K562 (cell line): ENCODE data around the gene LIN9. TPM values are rescaled to one million over a fixed set of nuclear protein-coding genes. Genes with fewer than 3 reads are reported as not detected.

Experiments
- ATAC-seq: fragments of 200-7000 bp; cut with Tn5 transposase; 3 replicates; pipeline ENCODE4 v1.9.1; 2020; ENCODE audit warnings: moderate library complexity
- BruUV-seq: library from RNA; stranded (reverse); fragments of 400-500 nt; replicated peaks from 2 replicates; lab custom pipeline; 2021; lab: Mats Ljungman, UMichigan
- CTCF ChIA-PET: fragments of 300-600 bp; formaldehyde crosslinking; extraction: SDS; loops from one replicate; lab custom pipeline; 2021; ENCODE audit warnings: low intra/inter-chr PET ratio; lab: Yijun Ruan, JAX
- POLR2A ChIA-PET: fragments of 300-600, 350-650 bp; sonication (Branson Sonifier 250); formaldehyde crosslinking; extraction: SDS; loops from one replicate; lab custom pipeline; 2021; ENCODE audit warnings: antibody characterized with exemption, inconsistent platforms; lab: Yijun Ruan, JAX
- DNase-seq, 4 experiments: peaks; one replicate each; pipeline versions ENCODE4 v3.0.0 to v3.0.0-alpha.2; 2011 to 2018; ENCODE audit warnings: low spot score in 3 of 4, mixed read lengths in 3 of 4; ENCODE audit errors: extremely low read depth in 1 of 4
- FAIRE-seq: peaks from 2 replicates; lab custom pipeline; 2011; peaks lifted over from hg19 to GRCh38; lab: Jason Lieb, UNC
- H2AFZ ChIP-seq: 2 replicates; pipeline ENCODE4 v1.6.0; 2011; ENCODE audit warnings: low read depth, low read length, control low read depth, inconsistent platforms
- H3K27ac ChIP-seq: fragments of 200-600 bp; 3 replicates; pipeline ENCODE4 v1.8.0; 2011; ENCODE audit warnings: low read depth, mild to moderate bottlenecking, control low read depth, inconsistent platforms, low read length, moderate library complexity, mixed read lengths; ENCODE audit errors: extremely low read depth
- H3K27me3 ChIP-seq, 2 experiments: fragments of 300-600 bp in 1 of 2; 2 replicates in 1 of 2; 3 replicates in 1 of 2; pipeline versions ENCODE4 v1.6.0 to v1.8.0; 2011; ENCODE audit warnings: inconsistent platforms in 2 of 2, low read length in 2 of 2, mild to moderate bottlenecking in 1 of 2, mixed read lengths in 1 of 2, moderate library complexity in 1 of 2; ENCODE audit not compliant: control insufficient read depth in 2 of 2, insufficient read depth in 2 of 2
- H3K36me3 ChIP-seq: fragments of 300-600 bp; 3 replicates; pipeline ENCODE4 v1.8.0; 2011; ENCODE audit warnings: mild to moderate bottlenecking, low read length, inconsistent platforms; ENCODE audit not compliant: control insufficient read depth, insufficient read depth
- H3K4me1 ChIP-seq, 2 experiments: fragments of 200-600 bp in 1 of 2; replicated peaks in 1 of 2; 2 replicates in 1 of 2; 3 replicates in 1 of 2; pipeline versions ENCODE4 v1.5.1 to v1.8.0; 2011; ENCODE audit warnings: inconsistent platforms in 2 of 2, low read length in 2 of 2, mild to moderate bottlenecking in 1 of 2, mixed read lengths in 1 of 2, moderate library complexity in 1 of 2; ENCODE audit not compliant: control insufficient read depth in 2 of 2, insufficient read depth in 2 of 2
- H3K4me2 ChIP-seq: 2 replicates; pipeline ENCODE4 v1.6.1; 2011; ENCODE audit warnings: low read length, control low read depth, inconsistent platforms, mixed read lengths; ENCODE audit not compliant: insufficient read depth
- H3K4me3 ChIP-seq: fragments of 200-600 bp; sonication (generic), shearing (Covaris generic); 2 replicates; pipeline ENCODE4 v1.5.1; 2016; ENCODE audit warnings: control low read depth, inconsistent platforms
- H3K79me2 ChIP-seq: fragments of 200-600 bp; 3 replicates; pipeline ENCODE4 v1.8.0; 2011; ENCODE audit warnings: low read length, inconsistent platforms; ENCODE audit not compliant: control insufficient read depth, insufficient read depth
- H3K9ac ChIP-seq, 2 experiments: 2 replicates each; pipeline versions ENCODE4 v1.6.0 to v1.6.1; 2011; ENCODE audit warnings: low read depth in 2 of 2, low read length in 2 of 2, control low read depth in 1 of 2, inconsistent platforms in 1 of 2, mild to moderate bottlenecking in 1 of 2, mixed read lengths in 1 of 2; ENCODE audit not compliant: insufficient read depth in 1 of 2
- H3K9me1 ChIP-seq: one replicate; pipeline ENCODE4 v1.6.0; 2011; ENCODE audit warnings: inconsistent platforms, mild to moderate bottlenecking, low read length, moderate library complexity; ENCODE audit not compliant: control insufficient read depth, insufficient read depth
- H3K9me3 ChIP-seq: replicated peaks from 2 replicates; pipeline ENCODE4 v1.5.1; 2011; ENCODE audit warnings: low read depth, low read length, inconsistent platforms; ENCODE audit not compliant: control insufficient read depth, insufficient read depth
- H4K20me1 ChIP-seq: replicated peaks from 2 replicates; pipeline ENCODE4 v1.6.1; 2011; ENCODE audit warnings: low read length, inconsistent platforms, mixed read lengths; ENCODE audit not compliant: control insufficient read depth, insufficient read depth
- DMBX1 ChIP-seq: fragments of 250-450 bp; sonication (Bioruptor Pico); IDR thresholded peaks from 2 replicates; pipeline ENCODE4 v1.8.0; 2022; ENCODE audit warnings: inconsistent platforms, mild to moderate bottlenecking, moderate library complexity, borderline replicate concordance
- NONO ChIP-seq, 2 experiments: fragments of 200-400 bp in 1 of 2; fragments of 450-650 bp in 1 of 2; formaldehyde crosslinking in 1 of 2; IDR thresholded peaks; 2 replicates each; pipeline ENCODE4 v1.6.1; 2017; ENCODE audit warnings: low read depth in 2 of 2, mild to moderate bottlenecking in 2 of 2, moderate library complexity in 2 of 2, low read length in 1 of 2
- ZNF175 ChIP-seq: fragments of 200-800 bp; sonication (Bioruptor generic); IDR thresholded peaks from 2 replicates; pipeline ENCODE4 v1.6.1; 2016; ENCODE audit warnings: low read depth, mild to moderate bottlenecking, missing genetic modification characterization, missing compliant biosample characterization
- ZNF696 ChIP-seq: fragments of 250-450 bp; sonication (Bioruptor Pico); conservative IDR thresholded peaks from 2 replicates; pipeline ENCODE4 v1.4.0; 2020; ENCODE audit warnings: mild to moderate bottlenecking, moderate library complexity
- ZNF764 ChIP-seq: fragments of 250-450 bp; sonication (Bioruptor Pico); IDR thresholded peaks from 2 replicates; pipeline ENCODE4 v1.4.0; 2020; ENCODE audit warnings: low read depth, mild to moderate bottlenecking, moderate library complexity
- ZSCAN32 ChIP-seq: fragments of 450-650 bp; formaldehyde crosslinking; IDR thresholded peaks from 2 replicates; pipeline ENCODE4 v1.4.0; 2020; ENCODE audit warnings: mild to moderate bottlenecking, moderate library complexity
- WGBS: fragments of 100-300 bp; shearing (Covaris generic); methylation state at CpG from one replicate; pipeline ENCODE4 v1.1.6; 2016; ENCODE audit warnings: low coverage, mixed read lengths; ENCODE audit not compliant: insufficient coverage; ENCODE audit errors: missing lambda C conversion rate; 5-methylcytosine and 5-hydroxymethylcytosine counted together
- in situ Hi-C: fragments of 300-500 bp; cut with MboI; formaldehyde crosslinking; loops from 4 replicates; pipeline ENCODE4 v1.15.0; 2018; ENCODE audit warnings: inconsistent platforms, mixed read lengths
- intact Hi-C: fragments of 100-400 bp; cut with micrococcal nuclease; formaldehyde crosslinking; loops from 2 replicates; pipeline ENCODE4 v1.14.2; 2022
- polyA plus RNA-seq, 8 experiments: library from polyadenylated mRNA; depleted of rRNA in 4 of 8; stranded (reverse) in 5 of 8; unstranded in 3 of 8; fragments of >200 nt; fragmentation: Nextera tagmentation in 2 of 8; fragmentation: Illumina TruSeq in 1 of 8; extraction: Ambion mirVana in 2 of 8; extraction: Trizol in 1 of 8; gene quantifications; 2 replicates each; pipeline versions ENCODE4 v1.2.1 to v1.2.3, GENCODE V29; 2011 to 2014; ENCODE audit warnings: inconsistent platforms in 1 of 8, missing spikeins in 1 of 8
- total RNA-seq, 7 experiments: library from RNA; depleted of rRNA in 6 of 7; stranded (reverse); fragments of >200 nt in 6 of 7; fragmentation: Illumina TruSeq in 2 of 7; extraction: Trizol in 2 of 7; gene quantifications; 2 replicates each; pipeline versions ENCODE4 v1.2.1 to v1.2.3, GENCODE V29; 2011 to 2021; ENCODE audit warnings: low replicate concordance in 1 of 7
- TF ChIP-seq, protein P1 (sequence below), 2 experiments: fragments of 450-650 bp; formaldehyde crosslinking in 1 of 2; IDR thresholded peaks; 2 replicates each; pipeline versions ENCODE4 v1.4.0 to v1.6.1; 2014 to 2020; ENCODE audit warnings: mild to moderate bottlenecking in 2 of 2, borderline replicate concordance in 1 of 2, low read depth in 1 of 2

The LIN9 gene
- total and polyA plus RNA-seq, 9 of the 15 experiments (the other 6 are each of a cell fraction or from before 2014, with no cell fraction given) = 18.8 to 33.0 (median 25.5) TPM

DNA sequence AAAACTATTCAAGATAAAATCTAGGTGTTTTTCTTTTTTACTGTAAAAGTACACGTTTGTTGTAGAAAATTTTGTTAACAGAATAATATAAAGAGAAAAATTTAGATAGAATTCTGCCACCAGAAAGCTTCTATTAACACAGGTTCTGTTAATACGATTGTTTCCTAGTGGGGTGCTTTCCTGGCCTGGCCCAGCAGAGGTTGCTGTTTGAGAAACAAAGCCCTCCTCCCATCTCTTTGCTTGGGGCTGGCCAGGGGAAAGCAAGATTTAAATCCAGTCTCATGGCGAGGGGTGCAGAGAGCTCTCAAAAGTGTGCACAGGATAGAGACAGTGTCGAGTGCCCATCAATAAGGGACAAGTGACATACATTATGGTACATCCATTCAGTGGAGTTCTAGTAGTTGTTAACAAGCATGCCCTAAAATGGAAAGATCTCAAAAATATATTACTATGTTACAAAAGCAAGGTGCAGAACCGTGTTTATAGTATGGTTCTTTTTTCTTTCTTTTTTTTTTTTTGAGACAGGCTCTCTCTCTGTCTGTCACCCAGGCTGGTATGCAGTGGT lies 107.9 kb downstream of the LIN9 start:
- peak; percentile 80 for ATAC-seq
- H3K4me3 ChIP-seq = no peak overlapping the region
- no peaks in the 10 kb centered on the region for H4K20me1 ChIP-seq
- CTCF ChIA-PET = interaction anchor here (0.6 kb wide), 1 partner anchor 207 kb away, joined by 3 read pairs; the partner anchor contains the start of gene PARP1
- FAIRE-seq = peak; percentile 68
- no peaks in the 10 kb centered on the region for H3K36me3 ChIP-seq
- peaks cover 0 to 6% of the 10 kb centered on the region in 2 experiments; a peak in 1 of 5 replicates for H3K4me1 ChIP-seq
- no peak overlapping the region for H2AFZ ChIP-seq
- no peaks in the 10 kb centered on the region for H3K27me3 ChIP-seq
- POLR2A ChIA-PET = interaction anchor here (0.8 to 1.0 kb wide), 2 partner anchors 17 to 110 kb away, joined by 3 read pairs; no protein-coding TSS in a partner anchor
- H3K79me2 ChIP-seq = no peaks in the 10 kb centered on the region
- no TSS peak for BruUV-seq
- in situ Hi-C loops (no loop called here), intact Hi-C loops (loop anchor here (1.0 to 5.0 kb wide), 2 partner anchors 131 to 206 kb away; partner anchors contain the start of gene PARP1)
- DNase-seq = peak in 3 of 4 experiments; percentile 41 to 66 (median 53)
- H3K27ac ChIP-seq = no peak overlapping the region
- no peaks in the 10 kb centered on the region for H3K9me1 ChIP-seq
- no peaks in the 10 kb centered on the region for H3K9me3 ChIP-seq
- H3K4me2 ChIP-seq = no peak overlapping the region
- no peak overlapping the region for H3K9ac ChIP-seq
- 3% methylated on average over 5 of the region's 5 CpGs for WGBS
- TF ChIP-seq ZNF175 (no peak), NONO (IDR thresholded peaks at IDR 0.05; ENCODE audit: low read depth in 2 of 2, low read length in 1 of 2) (no peak), ZNF764 (CRISPR knock-in tag) (0 out of 2 replicates have a peak, but pooled peaks have one; percentile 61), ZSCAN32 (no peak), ZNF696 (CRISPR knock-in tag) (no peak), DMBX1 (CRISPR knock-in tag) (no peak)
- TF ChIP-seq, protein P1, sequence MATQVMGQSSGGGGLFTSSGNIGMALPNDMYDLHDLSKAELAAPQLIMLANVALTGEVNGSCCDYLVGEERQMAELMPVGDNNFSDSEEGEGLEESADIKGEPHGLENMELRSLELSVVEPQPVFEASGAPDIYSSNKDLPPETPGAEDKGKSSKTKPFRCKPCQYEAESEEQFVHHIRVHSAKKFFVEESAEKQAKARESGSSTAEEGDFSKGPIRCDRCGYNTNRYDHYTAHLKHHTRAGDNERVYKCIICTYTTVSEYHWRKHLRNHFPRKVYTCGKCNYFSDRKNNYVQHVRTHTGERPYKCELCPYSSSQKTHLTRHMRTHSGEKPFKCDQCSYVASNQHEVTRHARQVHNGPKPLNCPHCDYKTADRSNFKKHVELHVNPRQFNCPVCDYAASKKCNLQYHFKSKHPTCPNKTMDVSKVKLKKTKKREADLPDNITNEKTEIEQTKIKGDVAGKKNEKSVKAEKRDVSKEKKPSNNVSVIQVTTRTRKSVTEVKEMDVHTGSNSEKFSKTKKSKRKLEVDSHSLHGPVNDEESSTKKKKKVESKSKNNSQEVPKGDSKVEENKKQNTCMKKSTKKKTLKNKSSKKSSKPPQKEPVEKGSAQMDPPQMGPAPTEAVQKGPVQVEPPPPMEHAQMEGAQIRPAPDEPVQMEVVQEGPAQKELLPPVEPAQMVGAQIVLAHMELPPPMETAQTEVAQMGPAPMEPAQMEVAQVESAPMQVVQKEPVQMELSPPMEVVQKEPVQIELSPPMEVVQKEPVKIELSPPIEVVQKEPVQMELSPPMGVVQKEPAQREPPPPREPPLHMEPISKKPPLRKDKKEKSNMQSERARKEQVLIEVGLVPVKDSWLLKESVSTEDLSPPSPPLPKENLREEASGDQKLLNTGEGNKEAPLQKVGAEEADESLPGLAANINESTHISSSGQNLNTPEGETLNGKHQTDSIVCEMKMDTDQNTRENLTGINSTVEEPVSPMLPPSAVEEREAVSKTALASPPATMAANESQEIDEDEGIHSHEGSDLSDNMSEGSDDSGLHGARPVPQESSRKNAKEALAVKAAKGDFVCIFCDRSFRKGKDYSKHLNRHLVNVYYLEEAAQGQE (IDR thresholded peaks at IDR 0.05; ENCODE audit: borderline replicate concordance) = peak; percentile 58; the same call in 1 of the 2 replicates
- TF ChIP-seq, protein P1 (CRISPR knock-in tag; IDR thresholded peaks at IDR 0.05; ENCODE audit: low read depth) = no peak
